HL-60/S4 (cell line): Measurements from ENCODE around the gene KCNAB3.

Experiments used
- in situ Hi-C: fragments of 300-500 bp; cut with MboI; formaldehyde crosslinking; loops from 2 replicates; pipeline ENCODE4 v1.14.3; 2022; ENCODE audit warnings: low sequenced_read_pairs

KCNAB3 gene

GRCh38 chr17:7881276-7882054 lies 48.2 kb downstream of the KCNAB3 start:
- in situ Hi-C loops: no loop called here

DNA sequence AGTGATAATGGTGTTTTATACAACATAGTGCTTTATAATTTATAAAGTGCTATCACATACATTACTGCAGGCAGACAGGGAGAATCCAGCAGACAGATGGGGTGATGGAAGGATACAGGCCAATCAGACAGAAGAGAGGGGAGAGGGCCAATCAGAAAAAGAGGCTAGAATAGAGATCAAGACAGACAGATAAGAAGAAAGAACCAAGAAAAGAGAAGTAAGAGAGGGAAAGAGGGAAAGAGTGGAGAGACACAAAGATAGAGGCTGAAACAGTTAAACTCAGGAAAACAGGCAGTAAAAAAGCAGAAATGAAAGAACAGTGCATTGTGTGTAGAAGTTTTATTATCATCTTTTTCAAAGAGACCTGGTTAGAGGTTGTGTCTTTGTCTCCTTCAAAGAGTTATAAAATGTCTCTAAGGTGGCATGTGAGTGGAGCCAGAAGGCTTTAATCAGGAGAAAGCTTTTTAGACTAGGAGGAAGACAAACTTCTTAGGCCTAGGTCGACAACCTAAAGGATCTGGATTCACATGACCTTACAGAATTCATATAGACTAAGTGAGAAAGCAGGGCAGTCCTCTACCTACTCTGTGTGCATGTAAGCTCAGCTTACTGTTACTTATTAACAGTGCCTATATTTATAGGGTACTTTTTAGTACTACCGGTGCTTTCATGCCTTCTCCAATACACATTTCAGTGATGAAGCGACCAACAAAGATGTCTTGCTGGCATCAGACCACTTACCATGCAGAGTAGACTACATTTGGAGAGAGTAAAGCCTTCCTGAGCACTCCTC lies 49.4 kb downstream of the KCNAB3 start:
- in situ Hi-C loops: no loop called here

DNA sequence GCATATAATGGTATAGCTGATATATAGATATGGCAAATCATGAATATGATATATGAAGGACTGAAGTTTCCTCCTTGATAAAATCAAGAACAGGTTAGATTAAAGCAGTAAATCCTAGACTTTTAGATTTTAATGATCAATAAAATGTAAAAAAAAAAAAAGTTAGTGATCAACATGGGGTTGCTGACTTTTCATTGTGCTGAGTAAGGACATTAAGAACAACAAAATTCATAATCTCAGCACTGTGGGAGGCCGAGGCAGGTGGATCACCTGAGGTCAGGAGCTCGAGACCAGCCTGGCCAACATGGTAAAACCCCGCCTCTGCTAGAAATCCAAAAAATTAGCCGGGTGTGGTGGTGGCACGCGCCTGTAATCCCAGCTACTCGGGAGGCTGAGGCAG lies 51.4 kb downstream of the KCNAB3 start:
- in situ Hi-C loops: no loop called here

DNA sequence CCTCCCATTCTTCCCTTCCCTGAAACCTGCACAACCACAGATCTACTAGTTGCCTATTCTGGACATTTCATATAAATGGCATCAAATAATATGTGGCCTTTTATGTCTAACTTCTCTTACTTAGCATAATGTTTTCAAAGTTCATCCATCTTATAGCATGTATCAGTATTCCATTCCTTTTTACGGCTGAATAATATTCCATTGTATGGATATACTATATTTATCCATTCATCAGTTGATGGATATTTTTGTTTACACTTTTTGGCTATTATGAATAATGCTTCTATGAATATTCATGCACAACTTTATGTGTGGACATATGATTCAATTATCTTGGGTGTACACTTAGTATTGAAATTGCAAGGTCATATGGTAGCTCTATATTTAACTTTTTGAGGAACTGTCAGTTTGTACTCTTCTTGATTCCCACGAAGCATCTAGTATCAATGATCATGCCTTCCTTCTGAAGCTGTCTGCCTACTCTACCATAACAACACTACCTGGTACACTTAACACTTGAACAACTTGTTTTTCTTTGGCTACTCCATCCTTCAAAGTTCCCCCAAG lies 53.8 kb downstream of the KCNAB3 start:
- in situ Hi-C loops: no loop called here

DNA sequence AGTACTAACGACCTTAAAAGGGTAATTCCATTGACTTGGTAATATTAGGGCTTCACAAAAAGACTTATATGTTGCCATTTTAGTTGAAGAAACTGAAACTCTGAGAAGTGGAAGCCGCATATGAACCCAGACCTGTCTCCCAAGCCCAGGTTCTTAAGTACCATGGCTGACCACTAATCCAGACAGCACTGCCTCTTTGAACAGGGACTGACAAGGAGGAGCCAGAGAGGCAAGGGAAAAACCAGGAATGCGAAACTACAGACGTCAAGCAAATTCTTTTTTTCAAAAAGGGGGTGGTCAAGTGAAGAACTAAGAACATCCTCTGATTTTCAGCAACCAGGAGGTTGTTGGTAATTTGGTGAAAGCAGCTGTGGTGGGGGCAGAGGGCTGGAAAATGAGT lies 56.6 kb downstream of the KCNAB3 start:
- in situ Hi-C loops: no loop called here
